GM12891 (cell line): ENCODE data around the gene SAMD4B.

Source experiments
- DNase-seq: peaks from one replicate; pipeline ENCODE4 v3.0.0; 2011; ENCODE audit warnings: low spot score; ENCODE audit not compliant: insufficient read length
- FAIRE-seq: peaks from 2 replicates; lab custom pipeline; 2011; peaks lifted over from hg19 to GRCh38; lab: Jason Lieb, UNC
- PAX5 ChIP-seq: IDR thresholded peaks from 2 replicates; pipeline ENCODE4 v1.6.1; 2011; ENCODE audit warnings: low read length, moderate library complexity, mild to moderate bottlenecking; ENCODE audit not compliant: insufficient read depth, severe bottlenecking
- POLR2A ChIP-seq: IDR thresholded peaks from 2 replicates; pipeline ENCODE4 v1.6.1; 2011; ENCODE audit warnings: low read depth, low read length, control low read depth
- POLR2AphosphoS5 ChIP-seq: IDR thresholded peaks from 2 replicates; pipeline ENCODE4 v1.6.1; 2011; ENCODE audit warnings: low read depth, low read length, control low read depth
- POU2F2 ChIP-seq: IDR thresholded peaks from 2 replicates; pipeline ENCODE4 v1.6.1; 2011; ENCODE audit warnings: low read depth, mild to moderate bottlenecking, control low read depth, low read length, moderate library complexity
- SPI1 ChIP-seq: IDR thresholded peaks from 2 replicates; pipeline ENCODE4 v1.6.1; 2011; ENCODE audit warnings: low read depth, low read length, control low read depth
- TAF1 ChIP-seq: IDR thresholded peaks from 2 replicates; pipeline ENCODE4 v1.6.1; 2011; ENCODE audit warnings: low read depth, low read length, control low read depth

SAMD4B gene

GRCh38 chr19:39401070-39401548, 58.9 kb downstream of the SAMD4B start:
- no peak for FAIRE-seq
- no peak for DNase-seq
- no peak for TF ChIP-seq POLR2AphosphoS5
- peak; percentile 31; the same call in 1 of the 2 replicates for TF ChIP-seq POU2F2

GRCh38 chr19:39401549-39402345, 59.5 kb downstream of the SAMD4B start:
- DNase-seq (no peak), FAIRE-seq (no peak)
- TF ChIP-seq SPI1: no peak
- TF ChIP-seq TAF1: peak; percentile 53
- peak; percentile 6; the same call in 1 of the 2 replicates for TF ChIP-seq POU2F2
- peak; percentile 11; the same call in 1 of the 2 replicates for TF ChIP-seq POLR2AphosphoS5

- DNase-seq: peak; percentile 58
- FAIRE-seq: peak; percentile 95
- TF ChIP-seq POU2F2 (peak; percentile 42; the same call in 1 of the 2 replicates), SPI1 (no peak), POLR2AphosphoS5 (peak; percentile 30; the same call in 1 of the 2 replicates), POLR2A (no peak), PAX5 (no peak), TAF1 (0 out of 2 replicates have a peak, but pooled peaks have one; percentile 3)
Measured at GRCh38 chr19:39402346-39403300, 60.4 kb downstream of the SAMD4B start.

GRCh38 chr19:39403331-39404312, 61.4 kb downstream of the SAMD4B start:
- TF ChIP-seq TAF1: peak; percentile 35; the same call in 1 of the 2 replicates
- peak; percentile 13; the same call in 1 of the 2 replicates for TF ChIP-seq POLR2AphosphoS5
- TF ChIP-seq PAX5: peak; percentile 21
- TF ChIP-seq SPI1: no peak
- peak; percentile 29; the same call in 1 of the 2 replicates for TF ChIP-seq POU2F2
- no peak for TF ChIP-seq POLR2A
- DNase-seq (peak; percentile 57), FAIRE-seq (peak; percentile 51)

GRCh38 chr19:39405261-39405957, 63.2 kb downstream of the SAMD4B start:
- FAIRE-seq (no peak), DNase-seq (no peak)
- TF ChIP-seq TAF1: no peak
- no peak for TF ChIP-seq POLR2A
- no peak for TF ChIP-seq SPI1
- no peak for TF ChIP-seq POLR2AphosphoS5
- no peak for TF ChIP-seq POU2F2
- TF ChIP-seq PAX5: no peak

GRCh38 chr19:39405958-39406655, 63.9 kb downstream of the SAMD4B start:
- FAIRE-seq (no peak), DNase-seq (no peak)
- TF ChIP-seq SPI1: no peak
- no peak for TF ChIP-seq TAF1
- no peak for TF ChIP-seq PAX5
- TF ChIP-seq POU2F2: no peak
- TF ChIP-seq POLR2AphosphoS5: no peak
- no peak for TF ChIP-seq POLR2A

- FAIRE-seq (peak; percentile 91), DNase-seq (peak; percentile 62)
- TF ChIP-seq PAX5: no peak
- TF ChIP-seq TAF1: peak; percentile 66; the same call in 1 of the 2 replicates
- peak; percentile 99 for TF ChIP-seq POLR2AphosphoS5
- peak; percentile 53 for TF ChIP-seq SPI1
- TF ChIP-seq POU2F2: peak; percentile 87
- TF ChIP-seq POLR2A: peak; percentile 99
Measured at GRCh38 chr19:39406656-39407409, 64.6 kb downstream of the SAMD4B start, which contains the start of gene ZFP36. TSS of gene ZFP36 (plus strand) at chr19:39406847. CDS start at chr19:39406905, 58 bp downstream.
